H9 (cell line): ENCODE results near the gene NPY5R. TPM values are rescaled to one million over a fixed set of nuclear protein-coding genes. Genes with fewer than 3 reads are reported as not detected.

Experiments
- DNase-seq: peaks from one replicate; pipeline ENCODE4 v3.0.0-alpha.2; 2017
- H2AFZ ChIP-seq: one replicate; pipeline ENCODE4 v1.6.1; 2013; ENCODE audit warnings: mild to moderate bottlenecking, low read length, control low read depth, moderate library complexity
- H2AK5ac ChIP-seq: 2 replicates; pipeline ENCODE4 v1.6.1; 2013; ENCODE audit warnings: low read length, control low read depth, mixed read lengths; ENCODE audit not compliant: insufficient read length
- H2BK120ac ChIP-seq: one replicate; pipeline ENCODE4 v1.6.1; 2013; ENCODE audit warnings: low read depth, mild to moderate bottlenecking, low read length, control low read depth, inconsistent platforms; ENCODE audit not compliant: poor library complexity, severe bottlenecking
- H2BK12ac ChIP-seq: 2 replicates; pipeline ENCODE4 v1.6.1; 2013; ENCODE audit warnings: low read length, control low read depth, mixed read lengths, low read depth; ENCODE audit not compliant: insufficient read length
- H2BK15ac ChIP-seq: 2 replicates; pipeline ENCODE4 v1.6.1; 2013; ENCODE audit warnings: low read depth, low read length, control low read depth
- H2BK20ac ChIP-seq: one replicate; pipeline ENCODE4 v1.6.1; 2013; ENCODE audit warnings: low read depth, mild to moderate bottlenecking, low read length, control low read depth, inconsistent platforms; ENCODE audit not compliant: poor library complexity, severe bottlenecking
- H2BK5ac ChIP-seq: 2 replicates; pipeline ENCODE4 v1.6.1; 2013; ENCODE audit warnings: low read length, control low read depth, mixed read lengths; ENCODE audit not compliant: insufficient read length
- H3K14ac ChIP-seq: 2 replicates; pipeline ENCODE4 v1.6.1; 2013; ENCODE audit warnings: low read length, control low read depth; ENCODE audit not compliant: insufficient read depth
- H3K18ac ChIP-seq: 2 replicates; pipeline ENCODE4 v1.6.1; 2013; ENCODE audit warnings: low read depth, mild to moderate bottlenecking, mixed read lengths, low read length, control low read depth; ENCODE audit not compliant: insufficient read length
- H3K23ac ChIP-seq: 2 replicates; pipeline ENCODE4 v1.6.1; 2013; ENCODE audit warnings: low read length, control low read depth, mixed read lengths, low read depth; ENCODE audit not compliant: insufficient read length
- H3K23me2 ChIP-seq: 2 replicates; pipeline ENCODE4 v1.6.1; 2013; ENCODE audit warnings: low read depth, mild to moderate bottlenecking, mixed read lengths, low read length, control low read depth; ENCODE audit not compliant: insufficient read length, poor library complexity, severe bottlenecking
- H3K27ac ChIP-seq: 2 replicates; pipeline ENCODE4 v1.5.1; 2013; ENCODE audit warnings: low read length, control low read depth, mixed read lengths, low read depth; ENCODE audit not compliant: insufficient read length
- H3K27me3 ChIP-seq: 2 replicates; pipeline ENCODE4 v1.6.1; 2013; ENCODE audit warnings: low read length, control low read depth, inconsistent platforms; ENCODE audit not compliant: insufficient read depth
- H3K4ac ChIP-seq: 2 replicates; pipeline ENCODE4 v1.6.1; 2013; ENCODE audit warnings: low read depth, mild to moderate bottlenecking, control low read depth, inconsistent platforms, low read length, moderate library complexity
- H3K4me1 ChIP-seq: 2 replicates; pipeline ENCODE4 v1.6.1; 2013; ENCODE audit warnings: low read length, control low read depth, inconsistent platforms; ENCODE audit not compliant: insufficient read depth
- H3K4me2 ChIP-seq: 2 replicates; pipeline ENCODE4 v1.6.1; 2013; ENCODE audit warnings: low read length, control low read depth, mixed read lengths; ENCODE audit not compliant: insufficient read length, insufficient read depth
- H3K56ac ChIP-seq: 2 replicates; pipeline ENCODE4 v1.6.1; 2013; ENCODE audit warnings: low read depth, mild to moderate bottlenecking, mixed read lengths, low read length, control low read depth; ENCODE audit not compliant: insufficient read length
- H3K79me1 ChIP-seq: 2 replicates; pipeline ENCODE4 v1.6.1; 2013; ENCODE audit warnings: low read depth, mild to moderate bottlenecking, moderate library complexity, low read length, control low read depth, inconsistent platforms; ENCODE audit not compliant: insufficient read depth, poor library complexity, severe bottlenecking
- H3K79me2 ChIP-seq: 2 replicates; pipeline ENCODE4 v1.6.1; 2013; ENCODE audit warnings: low read length, control low read depth, inconsistent platforms; ENCODE audit not compliant: insufficient read depth
- H3K9ac ChIP-seq: 2 replicates; pipeline ENCODE4 v1.6.1; 2013; ENCODE audit warnings: low read length, control low read depth, mixed read lengths; ENCODE audit not compliant: insufficient read length; ENCODE audit errors: extremely low read depth
- H3K9me3 ChIP-seq: one replicate; pipeline ENCODE4 v1.6.1; 2013; ENCODE audit warnings: low read depth, low read length, inconsistent platforms; ENCODE audit not compliant: control insufficient read depth
- H3T11ph ChIP-seq: one replicate; pipeline ENCODE4 v1.6.1; 2013; ENCODE audit warnings: mild to moderate bottlenecking, low read length, control low read depth, inconsistent platforms
- H4K20me1 ChIP-seq: one replicate; pipeline ENCODE4 v1.6.1; 2013; ENCODE audit not compliant: control insufficient read depth, insufficient read length, insufficient read depth
- H4K5ac ChIP-seq: 2 replicates; pipeline ENCODE4 v1.6.1; 2013; ENCODE audit warnings: low read depth, mild to moderate bottlenecking, mixed read lengths, low read length, control low read depth; ENCODE audit not compliant: insufficient read length
- H4K8ac ChIP-seq: replicated peaks from 2 replicates; pipeline ENCODE4 v1.6.1; 2013; ENCODE audit warnings: low read length, control low read depth, mixed read lengths, low read depth; ENCODE audit not compliant: insufficient read length
- H4K91ac ChIP-seq: 2 replicates; pipeline ENCODE4 v1.6.1; 2013; ENCODE audit warnings: low read depth, mild to moderate bottlenecking, moderate library complexity, mixed read lengths, low read length, control low read depth; ENCODE audit not compliant: insufficient read length
- H3K27ac Mint-ChIP-seq, 3 experiments: 2 replicates in 2 of 3; 3 replicates in 1 of 3; pipeline ENCODE4 v1.8.0; 2020 to 2021; ENCODE audit warnings: mixed read lengths in 3 of 3, mild to moderate bottlenecking in 1 of 3, moderate library complexity in 1 of 3
- H3K27me3 Mint-ChIP-seq: 2 replicates; pipeline ENCODE4 v1.8.0; 2021; ENCODE audit warnings: low read depth, mild to moderate bottlenecking, moderate library complexity, mixed read lengths
- H3K36me3 Mint-ChIP-seq, 3 experiments: 2 replicates in 2 of 3; 3 replicates in 1 of 3; pipeline ENCODE4 v1.8.0; 2020 to 2021; ENCODE audit warnings: low read depth in 3 of 3, mixed read lengths in 3 of 3; ENCODE audit not compliant: insufficient read depth in 1 of 3
- H3K4me1 Mint-ChIP-seq, 2 experiments: 2 replicates each; pipeline ENCODE4 v1.8.0; 2020; ENCODE audit warnings: mixed read lengths in 2 of 2
- H3K4me3 Mint-ChIP-seq, 2 experiments: 2 replicates in 1 of 2; 3 replicates in 1 of 2; pipeline ENCODE4 v1.8.0; 2020 to 2021; ENCODE audit warnings: mild to moderate bottlenecking in 2 of 2, mixed read lengths in 2 of 2, moderate library complexity in 1 of 2
- H3K9me3 Mint-ChIP-seq, 2 experiments: 2 replicates in 1 of 2; 3 replicates in 1 of 2; pipeline ENCODE4 v1.8.0; 2020; ENCODE audit warnings: mild to moderate bottlenecking in 2 of 2, mixed read lengths in 2 of 2, moderate library complexity in 1 of 2
- CTCF ChIP-seq: fragments of 200-600 bp; sonication (generic); conservative IDR thresholded peaks from 3 replicates; pipeline ENCODE4 v1.8.0; 2021; ENCODE audit warnings: antibody characterized with exemption, mild to moderate bottlenecking
- WGBS: extraction: QIAGEN DNeasy Blood & Tissue Kit; methylation state at CpG from one replicate; pipeline ENCODE4 v1.1.7; 2013; ENCODE audit warnings: missing lambda C conversion rate, low lambda C conversion rate, mixed read lengths; ENCODE audit not compliant: insufficient read length; ENCODE audit errors: extremely low coverage; 5-methylcytosine and 5-hydroxymethylcytosine counted together
- total RNA-seq: library from RNA; stranded (reverse); gene quantifications from 2 replicates; pipeline ENCODE4 v1.2.1, GENCODE V29; 2021

NPY5R gene
- total RNA-seq, 1 experiment from 2014 or later = 4.2 TPM

- Mint-ChIP-seq H3K27me3 (peaks cover 40% of the 10 kb centered on the region), H3K36me3 (no peaks in the 10 kb centered on the region), H3K4me1 (peaks cover 12 to 14% of the 10 kb centered on the region in 2 experiments), H3K9me3 (no peaks in the 10 kb centered on the region; a peak in 1 of 5 replicates), H3K27ac (no peak overlapping the region), H3K4me3 (peak overlapping the region; percentile 86 to 94)
- no peak overlapping the region for H3K18ac ChIP-seq
- H3K79me2 ChIP-seq = no peaks in the 10 kb centered on the region
- no peak overlapping the region for H3K56ac ChIP-seq
- no peaks in the 10 kb centered on the region for H3K79me1 ChIP-seq
- no peaks in the 10 kb centered on the region for H4K20me1 ChIP-seq
- H3K4me2 ChIP-seq = peak overlapping the region; percentile 80
- H3K4me1 ChIP-seq = no peaks in the 10 kb centered on the region
- peaks cover 15% of the 10 kb centered on the region for H3K23me2 ChIP-seq
- H2BK12ac ChIP-seq = no peak overlapping the region
- H4K91ac ChIP-seq = no peak overlapping the region
- H2AK5ac ChIP-seq = no peak overlapping the region
- H3K27ac ChIP-seq = no peak overlapping the region
- H3K4ac ChIP-seq = no peak overlapping the region
- no peak overlapping the region for H2BK20ac ChIP-seq
- no CpG with 5 or more reads among the region's 50 CpGs for whole genome bisulfite sequencing
- H3K9me3 ChIP-seq = no peaks in the 10 kb centered on the region
- H3K23ac ChIP-seq = no peak overlapping the region
- peak; percentile 52 for DNase-seq
- no peak overlapping the region for H2BK15ac ChIP-seq
- H2BK120ac ChIP-seq = no peak overlapping the region
- H3K14ac ChIP-seq = no peak overlapping the region
- H4K8ac ChIP-seq = no peak overlapping the region
- TF ChIP-seq CTCF = no peak
- no peak overlapping the region for H2BK5ac ChIP-seq
- no peak overlapping the region for H3T11ph ChIP-seq
- H2AFZ ChIP-seq = no peak overlapping the region
- peaks cover 3% of the 10 kb centered on the region; the same call in 1 of the 2 replicates for H3K27me3 ChIP-seq
- peak overlapping the region; percentile 43 for H3K9ac ChIP-seq
- H4K5ac ChIP-seq = no peak overlapping the region
Observed at GRCh38 chr4:163344147-163345125, 744 bp downstream of the NPY5R start.
